SH-SY5Y (cell line): ENCODE results near the gene SDSL.

Experiments
- GATA2 ChIP-seq: IDR thresholded peaks from 2 replicates; pipeline ENCODE4 v1.6.1; 2011; ENCODE audit warnings: mild to moderate bottlenecking, low read depth, low read length
- GATA3 ChIP-seq: IDR thresholded peaks from 2 replicates; pipeline ENCODE4 v1.6.1; 2011; ENCODE audit warnings: low read depth, mild to moderate bottlenecking, low read length, moderate library complexity

GRCh38 chr12:113473400-113473799 is 51.2 kb downstream of the SDSL start:
- TF ChIP-seq GATA3 (no peak), GATA2 (no peak)
